Breast epithelium (tissue), 4 donors: ENCODE results near the gene VPS13C. TPM values are rescaled to one million over a fixed set of nuclear protein-coding genes. Genes with fewer than 3 reads are reported as not detected.

Source experiments
- DNase-seq, 2 donors: peaks; one replicate each; pipeline ENCODE4 v3.0.0-alpha.2; 2019; ENCODE audit warnings: low spot score in 2 of 2
- H3K27ac ChIP-seq, 2 donors: fragments of 200-600 bp; sonication (generic) in 1 of 2; one replicate each; pipeline ENCODE4 v1.5.1; 2016 to 2019; ENCODE audit warnings: mild to moderate bottlenecking in 1 of 2
- H3K27me3 ChIP-seq, 2 donors: fragments of 200-600 bp; sonication (generic) in 1 of 2; one replicate each; pipeline versions ENCODE4 v1.5.1 to v1.6.0; 2017 to 2019; ENCODE audit warnings: control low read depth in 1 of 2, mild to moderate bottlenecking in 1 of 2
- H3K36me3 ChIP-seq: fragments of 200-600 bp; one replicate; pipeline ENCODE4 v1.5.1; 2019
- H3K4me1 ChIP-seq, 2 donors: fragments of 200-600 bp; sonication (generic); one replicate each; pipeline ENCODE4 v1.5.1; 2016 to 2019; ENCODE audit warnings: control low read depth in 1 of 2
- H3K4me3 ChIP-seq, 3 donors: fragments of 200-600 bp; sonication (generic); 1 replicate in 2 of 3; 2 replicates in 1 of 3; pipeline ENCODE4 v1.5.1; 2016 to 2019; ENCODE audit warnings: mild to moderate bottlenecking in 3 of 3, moderate library complexity in 2 of 3
- H3K9me3 ChIP-seq, 2 donors: fragments of 200-600 bp; sonication (generic) in 1 of 2; one replicate each; pipeline ENCODE4 v1.5.1; 2016 to 2019; ENCODE audit warnings: control low read depth in 1 of 2
- CTCF ChIP-seq, 3 donors: fragments of 450-650 bp; IDR thresholded peaks; one replicate each; pipeline ENCODE4 v1.5.1; 2016 to 2017; ENCODE audit warnings: antibody characterized with exemption in 3 of 3, mild to moderate bottlenecking in 3 of 3, moderate library complexity in 3 of 3
- POLR2A ChIP-seq: fragments of 450-650 bp; IDR thresholded peaks from one replicate; pipeline ENCODE4 v1.6.1; 2016; ENCODE audit warnings: antibody characterized with exemption, mild to moderate bottlenecking, moderate library complexity
- POLR2AphosphoS5 ChIP-seq, 3 donors: sonication (generic); formaldehyde crosslinking; IDR thresholded peaks; one replicate each; pipeline ENCODE4 v1.6.1; 2017; ENCODE audit warnings: antibody characterized with exemption in 3 of 3
- intact Hi-C: fragments of 100-400 bp; cut with DNase I; formaldehyde crosslinking; loops from one replicate; pipeline ENCODE4 v1.15.1; 2023; ENCODE audit warnings: low total_unique reads
- total RNA-seq, 3 donors: library from RNA; depleted of rRNA; stranded (reverse); fragments of >200 nt; gene quantifications; one replicate each; pipeline ENCODE4 v1.1.0, GENCODE V29; 2016

The VPS13C gene
- total RNA-seq, 3 donors from 2014 or later, result 94.4 to 140 (median 117) TPM

GRCh38 chr15:61832223-61832622 is 228.0 kb downstream of the VPS13C start:
- no peak for TF ChIP-seq POLR2A
- TF ChIP-seq CTCF (IDR thresholded peaks at IDR 0.05), result no peak
- no peak for TF ChIP-seq POLR2AphosphoS5 (IDR thresholded peaks at IDR 0.05)
- Histone ChIP-seq H3K9me3 (no peaks in the 10 kb centered on the region), H3K27me3 (no peaks in the 10 kb centered on the region), H3K4me1 (no peaks in the 10 kb centered on the region), H3K36me3 (no peaks in the 10 kb centered on the region), H3K4me3 (no peak overlapping the region), H3K27ac (no peak overlapping the region)
- no peak for DNase-seq
- intact Hi-C loops, result no loop called here

GRCh38 chr15:61831505-61831921 is 228.7 kb downstream of the VPS13C start:
- intact Hi-C loops, result no loop called here
- Histone ChIP-seq H3K27me3 (no peaks in the 10 kb centered on the region), H3K36me3 (no peaks in the 10 kb centered on the region), H3K4me3 (no peak overlapping the region), H3K4me1 (no peaks in the 10 kb centered on the region), H3K9me3 (no peaks in the 10 kb centered on the region), H3K27ac (no peak overlapping the region)
- peak in 1 of 2 donors; percentile 11 for DNase-seq
- TF ChIP-seq CTCF (IDR thresholded peaks at IDR 0.05), result no peak
- TF ChIP-seq POLR2A, result no peak
- no peak for TF ChIP-seq POLR2AphosphoS5 (IDR thresholded peaks at IDR 0.05)

- intact Hi-C loops, result no loop called here
Observed at GRCh38 chr15:61830536-61831330, 229.5 kb downstream of the VPS13C start.

GRCh38 chr15:61829514-61829889 is 230.7 kb downstream of the VPS13C start:
- Histone ChIP-seq H3K9me3 (no peaks in the 10 kb centered on the region), H3K27ac (no peak overlapping the region), H3K36me3 (no peaks in the 10 kb centered on the region), H3K4me1 (no peaks in the 10 kb centered on the region), H3K4me3 (no peak overlapping the region), H3K27me3 (no peaks in the 10 kb centered on the region)
- no peak for DNase-seq
- TF ChIP-seq POLR2A (no peak), POLR2AphosphoS5 (IDR thresholded peaks at IDR 0.05) (no peak), CTCF (IDR thresholded peaks at IDR 0.05) (no peak)
- intact Hi-C loops, result no loop called here

More at GRCh38 chr15:61830536-61831330, 229.5 kb downstream of the VPS13C start:
- Histone ChIP-seq H3K27ac (no peak overlapping the region), H3K27me3 (no peaks in the 10 kb centered on the region), H3K36me3 (no peaks in the 10 kb centered on the region), H3K4me3 (no peak overlapping the region), H3K9me3 (no peaks in the 10 kb centered on the region), H3K4me1 (no peaks in the 10 kb centered on the region)
- no peak for DNase-seq
- no peak for TF ChIP-seq CTCF (IDR thresholded peaks at IDR 0.05)

- no peak overlapping the region for H3K4me3 ChIP-seq
- intact Hi-C loops, result no loop called here
- no peaks in the 10 kb centered on the region for H3K36me3 ChIP-seq
- no peak overlapping the region for H3K27ac ChIP-seq
- DNase-seq, result no peak
- TF ChIP-seq POLR2A (no peak), POLR2AphosphoS5 (IDR thresholded peaks at IDR 0.05) (no peak), CTCF (IDR thresholded peaks at IDR 0.05) (no peak)
- H3K9me3 ChIP-seq, result no peaks in the 10 kb centered on the region
- no peaks in the 10 kb centered on the region for H3K27me3 ChIP-seq
- no peaks in the 10 kb centered on the region for H3K4me1 ChIP-seq
Observed at GRCh38 chr15:61828860-61829513, 231.3 kb downstream of the VPS13C start.
